Measurements from ENCODE around the gene ATXN7L3B.

Gene ATXN7L3B

GRCh38 chr12:74552201-74552600 lies 14.6 kb downstream of the ATXN7L3B start:
- TF ChIP-seq ZFX (IDR thresholded peaks at IDR 0.05): no peak
- TF ChIP-seq, protein P1, sequence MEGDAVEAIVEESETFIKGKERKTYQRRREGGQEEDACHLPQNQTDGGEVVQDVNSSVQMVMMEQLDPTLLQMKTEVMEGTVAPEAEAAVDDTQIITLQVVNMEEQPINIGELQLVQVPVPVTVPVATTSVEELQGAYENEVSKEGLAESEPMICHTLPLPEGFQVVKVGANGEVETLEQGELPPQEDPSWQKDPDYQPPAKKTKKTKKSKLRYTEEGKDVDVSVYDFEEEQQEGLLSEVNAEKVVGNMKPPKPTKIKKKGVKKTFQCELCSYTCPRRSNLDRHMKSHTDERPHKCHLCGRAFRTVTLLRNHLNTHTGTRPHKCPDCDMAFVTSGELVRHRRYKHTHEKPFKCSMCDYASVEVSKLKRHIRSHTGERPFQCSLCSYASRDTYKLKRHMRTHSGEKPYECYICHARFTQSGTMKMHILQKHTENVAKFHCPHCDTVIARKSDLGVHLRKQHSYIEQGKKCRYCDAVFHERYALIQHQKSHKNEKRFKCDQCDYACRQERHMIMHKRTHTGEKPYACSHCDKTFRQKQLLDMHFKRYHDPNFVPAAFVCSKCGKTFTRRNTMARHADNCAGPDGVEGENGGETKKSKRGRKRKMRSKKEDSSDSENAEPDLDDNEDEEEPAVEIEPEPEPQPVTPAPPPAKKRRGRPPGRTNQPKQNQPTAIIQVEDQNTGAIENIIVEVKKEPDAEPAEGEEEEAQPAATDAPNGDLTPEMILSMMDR (conservative IDR thresholded peaks at IDR 0.05): no peak; the same call in 1 of the 2 replicates
- no peak overlapping the region for H3K27ac ChIP-seq

DNA sequence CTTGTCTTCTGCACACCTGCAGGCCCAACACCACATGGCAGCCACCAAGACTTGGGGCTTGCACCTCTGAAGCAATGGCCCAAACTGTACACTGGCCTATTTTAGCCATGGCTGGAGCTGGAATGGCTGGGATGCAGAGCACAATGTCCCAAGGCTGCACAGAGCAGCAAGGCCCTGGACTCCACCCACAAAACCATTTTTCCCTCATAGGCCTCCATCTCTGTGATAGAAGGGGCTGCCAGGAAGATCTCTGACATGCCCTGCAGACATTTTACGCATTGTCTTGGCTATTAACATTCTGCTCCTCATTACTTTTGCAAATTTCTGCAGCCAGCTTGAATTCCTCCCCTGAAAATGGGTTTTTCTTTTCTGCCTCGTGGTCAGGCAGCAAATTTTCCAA lies 22.1 kb downstream of the ATXN7L3B start:
- TF ChIP-seq ZFX (IDR thresholded peaks at IDR 0.05): no peak
- TF ChIP-seq, protein P1 (conservative IDR thresholded peaks at IDR 0.05): no peak
- no peak overlapping the region for H3K27ac ChIP-seq

GRCh38 chr12:74563927-74564326 lies 26.3 kb downstream of the ATXN7L3B start:
- TF ChIP-seq, protein P1 (conservative IDR thresholded peaks at IDR 0.05): no peak
- no peak for TF ChIP-seq ZFX (IDR thresholded peaks at IDR 0.05)

GRCh38 chr12:74578486-74578885 lies 40.9 kb downstream of the ATXN7L3B start:
- TF ChIP-seq ZFX (IDR thresholded peaks at IDR 0.05): no peak
- TF ChIP-seq, protein P1 (conservative IDR thresholded peaks at IDR 0.05): no peak
- H3K27ac ChIP-seq: no peak overlapping the region

More at GRCh38 chr12:74563927-74564326, 26.3 kb downstream of the ATXN7L3B start:
- H3K27ac ChIP-seq: no peak overlapping the region

GRCh38 chr12:74579446-74579845 lies 41.8 kb downstream of the ATXN7L3B start:
- H3K27ac ChIP-seq: no peak overlapping the region
- TF ChIP-seq, protein P1 (conservative IDR thresholded peaks at IDR 0.05): no peak
- no peak for TF ChIP-seq ZFX (IDR thresholded peaks at IDR 0.05)

- TF ChIP-seq ZFX (IDR thresholded peaks at IDR 0.05): no peak
- TF ChIP-seq, protein P1 (conservative IDR thresholded peaks at IDR 0.05): no peak
- H3K27ac ChIP-seq: no peak overlapping the region
These were observed 42.3 kb downstream of the ATXN7L3B start for GRCh38 chr12:74579981-74580380.

DNA sequence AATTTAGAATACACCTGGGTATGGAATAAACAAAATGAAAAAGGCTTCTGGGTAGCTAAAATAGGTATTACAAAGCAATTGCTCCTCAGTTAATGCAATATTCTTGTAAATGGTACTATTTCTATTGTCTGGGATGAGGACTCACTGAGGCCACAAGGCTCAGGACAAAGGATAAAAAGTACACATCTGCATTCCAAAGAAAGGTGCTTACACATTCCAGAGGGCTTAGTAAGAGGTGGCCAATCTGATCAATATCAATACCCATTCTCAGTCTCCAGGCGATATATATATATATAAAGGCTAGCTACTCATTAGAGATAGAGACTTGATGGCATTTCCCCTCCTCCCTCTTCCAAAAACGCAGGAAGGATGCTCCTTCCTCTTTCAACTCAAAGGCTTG lies 43.8 kb downstream of the ATXN7L3B start:
- TF ChIP-seq, protein P1 (conservative IDR thresholded peaks at IDR 0.05): no peak
- no peak for TF ChIP-seq ZFX (IDR thresholded peaks at IDR 0.05)
- H3K27ac ChIP-seq: no peak overlapping the region
